ENCODE results near the gene RNF150. TPM values are rescaled to one million over a fixed set of nuclear protein-coding genes. Genes with fewer than 3 reads are reported as not detected.

RNF150 gene
- total RNA-seq, 1 donor from 2014 or later: not detected

DNA sequence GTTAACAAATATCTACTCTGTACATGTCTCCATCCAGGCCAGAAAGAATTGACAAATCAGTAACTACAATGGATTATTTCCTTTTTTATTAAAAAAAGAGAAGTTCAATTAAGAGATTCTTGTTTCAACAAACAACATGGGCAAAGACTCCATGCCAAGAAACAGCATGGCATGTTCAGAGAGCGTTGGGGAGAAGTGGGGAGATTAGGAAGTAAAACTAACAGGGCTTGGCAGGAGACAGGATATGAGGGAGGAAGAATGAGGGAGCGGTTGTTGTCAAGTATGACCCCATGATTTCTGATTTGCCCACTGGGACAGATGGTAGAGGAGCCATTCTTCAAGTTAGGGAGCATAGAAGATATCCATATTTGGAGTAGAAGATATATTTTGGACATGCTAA lies 128.4 kb downstream of the RNF150 start:
- H3K4me3 Mint-ChIP-seq: no peak overlapping the region
- intact Hi-C loops (cut with micrococcal nuclease): no loop called here
- DNase-seq: no peak
- H3K4me1 Mint-ChIP-seq: no peaks in the 10 kb centered on the region
- H3K27me3 Mint-ChIP-seq: peaks cover 2% of the 10 kb centered on the region
- TF ChIP-seq CTCF (IDR thresholded peaks at IDR 0.05): no peak
- ATAC-seq (ENCODE audit: low read depth): no peak
- no peak overlapping the region for H3K27ac Mint-ChIP-seq
- POLR2A ChIA-PET: no interaction called here
- no peaks in the 10 kb centered on the region for H3K9me3 Mint-ChIP-seq
- CTCF ChIA-PET: no interaction called here
- H3K36me3 Mint-ChIP-seq (ENCODE audit: low read depth): no peaks in the 10 kb centered on the region

DNA sequence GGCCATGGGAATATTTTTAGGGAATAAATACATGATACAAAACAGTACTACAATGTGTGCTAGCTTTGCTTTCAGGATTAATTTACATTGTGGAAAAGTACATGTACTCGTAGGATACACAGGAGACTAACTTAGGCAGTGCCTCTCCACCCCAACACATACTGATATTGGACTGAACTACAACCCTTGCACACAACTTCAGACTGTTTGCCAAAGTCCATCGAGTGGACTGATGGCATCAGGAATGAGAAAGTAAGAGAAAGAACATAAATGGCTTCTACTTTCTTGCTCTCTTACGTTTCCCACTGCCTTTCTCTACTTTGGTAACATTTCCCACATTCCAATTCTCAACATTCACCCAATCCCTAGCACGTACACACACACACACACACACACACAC lies 130.1 kb downstream of the RNF150 start:
- ChIA-PET CTCF (no interaction called here), POLR2A (no interaction called here)
- Mint-ChIP-seq H3K4me3 (no peak overlapping the region), H3K36me3 (ENCODE audit: low read depth) (no peaks in the 10 kb centered on the region), H3K9me3 (no peaks in the 10 kb centered on the region), H3K27ac (no peak overlapping the region), H3K4me1 (no peaks in the 10 kb centered on the region), H3K27me3 (peaks cover 2% of the 10 kb centered on the region)
- TF ChIP-seq CTCF (IDR thresholded peaks at IDR 0.05): no peak
- DNase-seq: no peak
- intact Hi-C loops (cut with micrococcal nuclease): no loop called here
- ATAC-seq (ENCODE audit: low read depth): no peak

DNA sequence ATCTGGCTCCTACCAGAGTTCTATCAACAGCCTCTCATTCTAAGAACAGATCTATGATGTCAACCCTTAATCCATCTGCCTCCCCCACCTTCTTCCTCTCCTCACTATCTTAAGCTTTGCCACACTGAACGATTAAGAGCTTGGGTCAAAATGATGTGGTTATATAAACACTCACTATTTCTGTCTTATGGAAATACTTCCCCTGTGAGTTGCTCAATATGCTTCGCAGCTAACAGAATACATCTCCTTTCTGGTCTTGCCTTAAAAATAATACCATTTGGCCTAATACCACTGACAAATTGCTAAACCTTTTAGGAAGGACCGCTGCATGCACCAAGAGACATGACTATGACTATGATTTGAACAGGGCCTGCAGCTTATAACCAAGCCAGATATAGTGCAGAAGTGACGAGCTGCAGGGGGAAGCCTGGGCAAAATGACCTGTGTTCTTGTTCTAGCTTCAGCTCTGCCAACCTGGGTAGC lies 130.9 kb downstream of the RNF150 start:
- intact Hi-C loops (cut with micrococcal nuclease): no loop called here
- POLR2A ChIA-PET: no interaction called here
- H3K9me3 Mint-ChIP-seq: no peaks in the 10 kb centered on the region
- CTCF ChIA-PET: no interaction called here
- H3K4me3 Mint-ChIP-seq: no peak overlapping the region
- H3K27ac Mint-ChIP-seq: no peak overlapping the region
- no peak for DNase-seq
- H3K4me1 Mint-ChIP-seq: no peaks in the 10 kb centered on the region
- H3K27me3 Mint-ChIP-seq: peaks cover 2% of the 10 kb centered on the region
- no peak for ATAC-seq (ENCODE audit: low read depth)
- no peak for TF ChIP-seq CTCF (IDR thresholded peaks at IDR 0.05)
- H3K36me3 Mint-ChIP-seq (ENCODE audit: low read depth): no peaks in the 10 kb centered on the region

DNA sequence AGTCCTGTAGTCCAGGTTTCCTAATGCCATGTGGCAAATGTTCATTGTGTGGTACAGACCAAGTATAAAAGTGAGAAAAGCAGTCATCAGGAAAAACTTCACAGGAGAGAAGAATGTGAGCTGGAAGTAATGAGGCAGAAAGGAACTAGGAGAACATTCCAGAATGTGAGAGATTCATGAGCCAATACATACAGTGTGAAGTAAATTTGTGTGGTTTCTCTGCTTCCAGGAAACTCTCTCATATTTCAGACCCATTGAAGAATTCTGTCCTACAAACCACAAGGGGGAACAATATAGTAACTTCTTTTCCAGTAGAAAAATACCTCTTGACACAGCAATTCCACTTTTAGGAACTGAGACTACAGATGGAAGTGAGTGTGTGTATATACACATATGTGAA lies 136.5 kb downstream of the RNF150 start:
- Mint-ChIP-seq H3K27ac (no peak overlapping the region), H3K36me3 (ENCODE audit: low read depth) (no peaks in the 10 kb centered on the region), H3K9me3 (peaks cover 4% of the 10 kb centered on the region), H3K27me3 (no peaks in the 10 kb centered on the region), H3K4me1 (no peaks in the 10 kb centered on the region), H3K4me3 (no peak overlapping the region)
- CTCF ChIA-PET: no interaction called here
- intact Hi-C loops (cut with micrococcal nuclease): no loop called here
- no peak for TF ChIP-seq CTCF (IDR thresholded peaks at IDR 0.05)
- ATAC-seq (ENCODE audit: low read depth) (no peak), DNase-seq (no peak)
- POLR2A ChIA-PET: no interaction called here

GRCh38 chr4:140995058-140995457 lies 138.2 kb downstream of the RNF150 start:
- H3K4me1 Mint-ChIP-seq: no peaks in the 10 kb centered on the region
- no peak for TF ChIP-seq CTCF (IDR thresholded peaks at IDR 0.05)
- H3K36me3 Mint-ChIP-seq (ENCODE audit: low read depth): no peaks in the 10 kb centered on the region
- H3K27ac Mint-ChIP-seq: no peak overlapping the region
- H3K27me3 Mint-ChIP-seq: no peaks in the 10 kb centered on the region
- CTCF ChIA-PET: no interaction called here
- ATAC-seq (ENCODE audit: low read depth): no peak
- no peak overlapping the region for H3K4me3 Mint-ChIP-seq
- no peak for DNase-seq
- intact Hi-C loops (cut with micrococcal nuclease): no loop called here
- peaks cover 4% of the 10 kb centered on the region for H3K9me3 Mint-ChIP-seq
- POLR2A ChIA-PET: no interaction called here

All from activated B cell treated with CpG ODN at 0.5 μM for 24 hours (primary cell).